CD4-positive, alpha-beta T cell (primary cell): Measurements from ENCODE around the gene AFF3. TPM values are rescaled to one million over a fixed set of nuclear protein-coding genes. Genes with fewer than 3 reads are reported as not detected.

Experiments
- ATAC-seq: fragments of 200-7000 bp; cut with Tn5 transposase; one replicate; pipeline ENCODE4 v1.10.0; 2022; ENCODE audit warnings: mild to moderate bottlenecking; ENCODE audit not compliant: poor library complexity
- CTCF ChIA-PET: fragments of 350-600 bp; sonication (Branson Sonifier 250); formaldehyde crosslinking; loops from one replicate; lab custom pipeline; 2021; ENCODE audit warnings: antibody characterized with exemption, inconsistent platforms; lab: Charles Lee
- POLR2A ChIA-PET: fragments of 350-600 bp; sonication (Branson Sonifier 250); formaldehyde crosslinking; loops from one replicate; lab custom pipeline; 2021; ENCODE audit warnings: antibody characterized with exemption, inconsistent platforms; lab: Charles Lee
- DNase-seq, 14 experiments: peaks; one replicate each; pipeline ENCODE4 v3.0.0-alpha.2; 2013 to 2020; ENCODE audit warnings: mixed read lengths in 2 of 14
- H3K27ac ChIP-seq, 2 donors: one replicate each; pipeline versions ENCODE4 v1.5.1 to v1.7.0; 2013; ENCODE audit warnings: low read length in 2 of 2, low read depth in 1 of 2, mild to moderate bottlenecking in 1 of 2
- H3K27me3 ChIP-seq, 2 experiments: 1 replicate in 1 of 2; 2 replicates in 1 of 2; pipeline versions ENCODE4 v1.6.1 to v1.7.0; 2013; ENCODE audit warnings: low read length in 2 of 2, control low read depth in 1 of 2, mild to moderate bottlenecking in 1 of 2, moderate library complexity in 1 of 2; ENCODE audit not compliant: insufficient read depth in 2 of 2, control insufficient read depth in 1 of 2
- H3K36me3 ChIP-seq: one replicate; pipeline ENCODE4 v1.6.1; 2013; ENCODE audit warnings: low read length, control low read depth; ENCODE audit not compliant: insufficient read depth
- H3K4me1 ChIP-seq: one replicate; pipeline ENCODE4 v1.6.1; 2013; ENCODE audit warnings: low read length, control low read depth; ENCODE audit not compliant: insufficient read depth
- H3K4me3 ChIP-seq: one replicate; pipeline ENCODE4 v1.5.1; 2013; ENCODE audit warnings: mild to moderate bottlenecking, low read length, moderate library complexity
- H3K9me3 ChIP-seq, 2 experiments: 1 replicate in 1 of 2; 2 replicates in 1 of 2; pipeline versions ENCODE4 v1.6.1 to v1.7.0; 2013; ENCODE audit warnings: low read length in 2 of 2, mild to moderate bottlenecking in 2 of 2, control low read depth in 1 of 2, moderate library complexity in 1 of 2; ENCODE audit not compliant: control insufficient read depth in 1 of 2, insufficient read depth in 1 of 2
- H3K27ac Mint-ChIP-seq: one replicate; pipeline ENCODE4 v1.8.0; 2020; ENCODE audit warnings: mixed read lengths
- H3K27me3 Mint-ChIP-seq: one replicate; pipeline ENCODE4 v1.8.0; 2021; ENCODE audit warnings: mixed read lengths
- H3K36me3 Mint-ChIP-seq: one replicate; pipeline ENCODE4 v1.8.0; 2021; ENCODE audit warnings: low read depth, mixed read lengths
- H3K4me1 Mint-ChIP-seq: one replicate; pipeline ENCODE4 v1.8.0; 2021; ENCODE audit warnings: low read depth, mixed read lengths
- H3K4me3 Mint-ChIP-seq: one replicate; pipeline ENCODE4 v1.8.0; 2020; ENCODE audit warnings: mild to moderate bottlenecking, mixed read lengths
- H3K9me3 Mint-ChIP-seq: one replicate; pipeline ENCODE4 v1.8.0; 2020; ENCODE audit warnings: mixed read lengths
- intact Hi-C, 2 experiments: fragments of 100-400 bp; cut with DNase I in 1 of 2; cut with micrococcal nuclease in 1 of 2; formaldehyde crosslinking; loops; one replicate each; pipeline versions ENCODE4 v1.15.1 to v1.9.0; 2023 to 2025; cut with DNase I, micrococcal nuclease
- total RNA-seq, 174 experiments: library from RNA in 2 of 174; stranded (reverse) in 2 of 174; gene quantifications; one replicate each; pipeline ENCODE4 v1.2.3 and lab custom pipeline; 2021 to 2026
- TF ChIP-seq, protein P1 (sequence below): fragments of 200-600 bp; IDR thresholded peaks from one replicate; pipeline ENCODE4 v1.8.0; 2022; ENCODE audit warnings: antibody characterized with exemption, mild to moderate bottlenecking

AFF3 gene
- total RNA-seq, 2 experiments from 2014 or later: 15.4 to 15.7 TPM

DNA sequence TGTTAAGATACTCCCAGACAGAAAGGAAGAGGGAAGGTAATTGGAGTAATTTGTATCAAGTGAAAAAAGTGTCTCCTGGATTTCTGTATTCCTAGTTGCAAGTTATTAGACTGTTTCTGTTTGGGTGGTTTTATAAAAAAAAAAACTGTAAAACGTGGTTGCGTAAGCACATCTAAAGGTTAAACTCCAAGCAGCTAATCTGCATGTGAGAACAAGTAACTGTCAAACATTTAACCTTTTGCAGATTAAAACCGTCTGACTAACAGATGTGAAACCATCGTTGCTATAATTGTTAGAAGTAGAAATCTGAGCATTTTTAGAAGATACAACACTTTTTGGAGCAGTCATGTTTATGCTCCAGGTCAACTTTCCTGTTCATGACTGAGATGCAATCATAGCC is 72.3 kb downstream of the AFF3 start:
- ATAC-seq: no peak
- H3K27me3 ChIP-seq: no peaks in the 10 kb centered on the region
- no peak overlapping the region for H3K4me3 ChIP-seq
- H3K27ac ChIP-seq: no peak overlapping the region
- intact Hi-C loops: no loop called here
- no peak for DNase-seq
- H3K36me3 Mint-ChIP-seq: no peaks in the 10 kb centered on the region
- no peak overlapping the region for H3K27ac Mint-ChIP-seq
- H3K4me3 Mint-ChIP-seq: no peak overlapping the region
- ChIA-PET CTCF (interaction anchor here (1.0 kb wide), 1 partner anchor 10 kb away, joined by 3 read pairs; no protein-coding TSS in a partner anchor), POLR2A (no interaction called here)
- no peaks in the 10 kb centered on the region for H3K36me3 ChIP-seq
- no peaks in the 10 kb centered on the region for H3K9me3 ChIP-seq
- no peaks in the 10 kb centered on the region for H3K9me3 Mint-ChIP-seq
- TF ChIP-seq, protein P1, sequence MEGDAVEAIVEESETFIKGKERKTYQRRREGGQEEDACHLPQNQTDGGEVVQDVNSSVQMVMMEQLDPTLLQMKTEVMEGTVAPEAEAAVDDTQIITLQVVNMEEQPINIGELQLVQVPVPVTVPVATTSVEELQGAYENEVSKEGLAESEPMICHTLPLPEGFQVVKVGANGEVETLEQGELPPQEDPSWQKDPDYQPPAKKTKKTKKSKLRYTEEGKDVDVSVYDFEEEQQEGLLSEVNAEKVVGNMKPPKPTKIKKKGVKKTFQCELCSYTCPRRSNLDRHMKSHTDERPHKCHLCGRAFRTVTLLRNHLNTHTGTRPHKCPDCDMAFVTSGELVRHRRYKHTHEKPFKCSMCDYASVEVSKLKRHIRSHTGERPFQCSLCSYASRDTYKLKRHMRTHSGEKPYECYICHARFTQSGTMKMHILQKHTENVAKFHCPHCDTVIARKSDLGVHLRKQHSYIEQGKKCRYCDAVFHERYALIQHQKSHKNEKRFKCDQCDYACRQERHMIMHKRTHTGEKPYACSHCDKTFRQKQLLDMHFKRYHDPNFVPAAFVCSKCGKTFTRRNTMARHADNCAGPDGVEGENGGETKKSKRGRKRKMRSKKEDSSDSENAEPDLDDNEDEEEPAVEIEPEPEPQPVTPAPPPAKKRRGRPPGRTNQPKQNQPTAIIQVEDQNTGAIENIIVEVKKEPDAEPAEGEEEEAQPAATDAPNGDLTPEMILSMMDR: no peak
- no peaks in the 10 kb centered on the region for H3K4me1 ChIP-seq
- no peaks in the 10 kb centered on the region for H3K27me3 Mint-ChIP-seq
- H3K4me1 Mint-ChIP-seq: peaks cover 27% of the 10 kb centered on the region

DNA sequence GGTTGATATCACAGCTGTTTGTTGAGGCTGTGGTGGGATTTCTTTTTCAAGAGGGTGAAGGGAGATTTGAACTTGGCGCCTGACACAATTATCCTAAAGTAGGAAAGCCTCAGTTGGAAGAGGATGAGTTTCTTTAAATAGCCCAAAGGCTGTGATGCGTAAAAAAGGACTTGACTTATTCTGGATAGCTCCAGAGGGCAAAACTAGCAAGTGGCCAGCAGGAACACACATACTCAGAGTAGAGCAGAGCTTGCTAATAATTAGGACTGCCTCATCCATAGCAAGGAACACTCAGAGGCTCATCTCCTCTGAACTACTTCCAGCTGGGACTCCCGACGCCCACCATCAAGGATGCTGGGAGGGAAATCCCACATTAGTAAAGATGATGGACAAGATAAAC is 74.0 kb downstream of the AFF3 start:
- no peak overlapping the region for H3K4me3 ChIP-seq
- H3K4me1 ChIP-seq: no peaks in the 10 kb centered on the region
- Mint-ChIP-seq H3K27ac (no peak overlapping the region), H3K4me1 (peaks cover 38% of the 10 kb centered on the region), H3K4me3 (no peak overlapping the region), H3K36me3 (peaks cover 13% of the 10 kb centered on the region), H3K9me3 (peaks cover 3% of the 10 kb centered on the region), H3K27me3 (no peaks in the 10 kb centered on the region)
- ChIA-PET POLR2A (interaction anchor here (0.9 kb wide), 1 partner anchor 17 kb away, joined by 3 read pairs; no protein-coding TSS in a partner anchor), CTCF (no interaction called here)
- no peaks in the 10 kb centered on the region for H3K27me3 ChIP-seq
- H3K36me3 ChIP-seq: no peaks in the 10 kb centered on the region
- TF ChIP-seq, protein P1: no peak
- intact Hi-C loops: no loop called here
- H3K27ac ChIP-seq: no peak overlapping the region
- H3K9me3 ChIP-seq: no peaks in the 10 kb centered on the region
- DNase-seq (no peak), ATAC-seq (no peak)

DNA sequence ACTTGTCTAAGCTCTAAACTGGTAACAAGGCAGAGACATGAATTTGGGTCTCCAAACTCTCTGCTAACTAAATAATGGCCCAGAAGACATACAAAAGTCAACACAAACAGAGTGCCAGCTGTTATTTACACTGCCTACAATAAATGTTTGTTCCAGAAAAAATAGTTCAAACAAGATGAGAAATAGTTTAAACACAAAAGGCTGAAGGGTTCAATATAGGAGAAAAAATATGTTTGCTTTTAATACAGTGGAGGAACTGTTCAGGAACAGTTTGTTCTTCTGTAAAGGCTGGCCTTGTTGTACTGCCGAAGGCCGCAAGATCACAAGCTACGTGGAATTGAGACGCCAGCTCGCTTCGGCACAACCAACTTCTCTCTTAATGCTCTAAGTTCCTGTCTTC is 74.6 kb downstream of the AFF3 start:
- CTCF ChIA-PET: no interaction called here
- Histone ChIP-seq H3K9me3 (no peaks in the 10 kb centered on the region), H3K27me3 (no peaks in the 10 kb centered on the region), H3K27ac (no peak overlapping the region), H3K36me3 (no peaks in the 10 kb centered on the region), H3K4me1 (no peaks in the 10 kb centered on the region), H3K4me3 (no peak overlapping the region)
- Mint-ChIP-seq H3K27ac (no peak overlapping the region), H3K36me3 (peaks cover 15% of the 10 kb centered on the region), H3K9me3 (peaks cover 4% of the 10 kb centered on the region), H3K27me3 (no peaks in the 10 kb centered on the region), H3K4me3 (no peak overlapping the region), H3K4me1 (peaks cover 36% of the 10 kb centered on the region)
- intact Hi-C loops: no loop called here
- TF ChIP-seq, protein P1: no peak
- ATAC-seq (no peak), DNase-seq (no peak)
- POLR2A ChIA-PET: interaction anchor here (0.9 kb wide), 1 partner anchor 16 kb away, joined by 3 read pairs; no protein-coding TSS in a partner anchor
